Measurements from ENCODE around the gene CLTCL1. TPM values are rescaled to one million over a fixed set of nuclear protein-coding genes. Genes with fewer than 3 reads are reported as not detected.

Gene CLTCL1
- total RNA-seq, 1 donor from 2014 or later: 13.7 TPM

- no peak for TF ChIP-seq CTCF (IDR thresholded peaks at IDR 0.05; ENCODE audit: insufficient read depth, low read length, severe bottlenecking)
- FAIRE-seq (peak; percentile 79), DNase-seq (ENCODE audit: low read depth) (no peak)
- Histone ChIP-seq H3K27me3 (ENCODE audit: control insufficient read depth, insufficient read depth, low read length) (no peaks in the 10 kb centered on the region), H3K36me3 (ENCODE audit: control insufficient read depth, insufficient read depth, low read length) (peaks cover 1% of the 10 kb centered on the region), H3K4me3 (ENCODE audit: low read depth, low read length) (no peak overlapping the region)
Observed at GRCh38 chr22:19181786-19182471, 109.6 kb downstream of the CLTCL1 start.

DNA sequence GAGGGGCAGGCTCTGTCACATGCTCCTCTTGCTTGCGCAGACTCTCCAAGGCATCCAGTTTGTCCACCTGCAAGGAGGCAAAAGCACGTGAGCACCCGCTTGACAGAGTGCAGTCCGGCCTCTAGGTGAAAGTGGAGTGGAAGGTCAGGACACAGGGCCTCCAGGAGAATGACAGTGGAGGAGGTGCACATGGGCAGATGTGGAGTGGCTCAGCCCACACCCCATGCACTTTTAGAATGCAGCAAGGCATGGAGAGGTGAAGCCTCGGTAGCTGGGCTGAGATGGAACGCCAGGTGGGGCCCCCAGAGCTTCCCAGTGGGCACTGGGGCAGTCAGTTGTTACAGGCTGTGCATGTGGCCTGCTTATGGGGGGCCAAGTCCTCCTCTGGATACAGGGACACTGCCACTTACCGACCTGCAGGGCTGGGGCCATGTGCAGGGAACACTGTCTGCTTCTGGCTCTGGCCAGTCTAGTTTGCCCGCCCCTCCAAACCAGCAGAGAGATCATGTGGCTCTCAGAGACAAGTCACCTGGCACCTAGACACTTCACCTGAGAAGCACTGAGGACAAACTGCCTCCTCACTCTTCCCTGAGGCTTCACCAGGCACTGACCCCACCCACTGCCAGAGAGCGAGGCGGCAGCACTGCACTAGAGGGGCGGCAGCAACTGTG lies 110.6 kb downstream of the CLTCL1 start:
- Histone ChIP-seq H3K4me3 (ENCODE audit: low read depth, low read length) (no peak overlapping the region), H3K36me3 (ENCODE audit: control insufficient read depth, insufficient read depth, low read length) (peaks cover 4% of the 10 kb centered on the region), H3K27me3 (ENCODE audit: control insufficient read depth, insufficient read depth, low read length) (no peaks in the 10 kb centered on the region)
- TF ChIP-seq CTCF (IDR thresholded peaks at IDR 0.05; ENCODE audit: insufficient read depth, low read length, severe bottlenecking): no peak
- DNase-seq (ENCODE audit: low read depth): no peak
- no peak for FAIRE-seq

GRCh38 chr22:19180234-19180633 lies 111.3 kb downstream of the CLTCL1 start:
- H3K36me3 ChIP-seq (ENCODE audit: control insufficient read depth, insufficient read depth, low read length): peaks cover 8% of the 10 kb centered on the region

DNA sequence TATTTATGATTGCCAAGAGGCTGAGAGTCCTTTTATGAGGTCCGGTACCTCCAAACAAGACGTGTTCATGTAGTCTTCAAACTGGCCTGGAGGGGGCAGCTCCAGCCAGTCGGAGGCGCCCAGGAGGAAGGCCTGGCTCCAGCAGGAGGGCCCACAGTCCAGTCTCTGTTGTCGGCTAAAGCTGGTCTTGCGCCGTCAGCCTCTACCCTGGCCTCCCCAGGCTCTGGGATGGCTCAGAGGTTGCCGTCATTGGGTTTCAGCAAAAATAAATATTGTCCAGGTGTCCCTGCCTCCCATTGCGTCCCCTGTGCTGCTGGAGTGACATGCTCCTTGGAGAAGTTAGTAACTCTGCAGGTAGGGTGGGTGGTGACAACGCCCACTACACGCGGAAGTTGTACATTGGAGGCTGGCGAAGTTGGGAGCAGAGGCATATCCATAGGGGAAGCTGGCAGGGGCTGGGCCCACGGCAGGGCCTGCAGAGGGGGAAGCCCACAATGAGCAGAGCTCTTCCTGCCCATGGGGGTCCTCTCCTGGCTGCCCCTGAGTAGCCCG lies 111.9 kb downstream of the CLTCL1 start:
- FAIRE-seq (no peak), DNase-seq (ENCODE audit: low read depth) (peak; percentile 62)
- peak overlapping the region; percentile 73 for H3K4me3 ChIP-seq (ENCODE audit: low read depth, low read length)
- H3K27me3 ChIP-seq (ENCODE audit: control insufficient read depth, insufficient read depth, low read length): no peaks in the 10 kb centered on the region
- peak; percentile 79 for TF ChIP-seq CTCF (IDR thresholded peaks at IDR 0.05; ENCODE audit: insufficient read depth, low read length, severe bottlenecking)
- H3K36me3 ChIP-seq (ENCODE audit: control insufficient read depth, insufficient read depth, low read length): peaks cover 8% of the 10 kb centered on the region

More at GRCh38 chr22:19180234-19180633, 111.3 kb downstream of the CLTCL1 start:
- FAIRE-seq: no peak
- no peaks in the 10 kb centered on the region for H3K27me3 ChIP-seq (ENCODE audit: control insufficient read depth, insufficient read depth, low read length)
- no peak for TF ChIP-seq CTCF (IDR thresholded peaks at IDR 0.05; ENCODE audit: insufficient read depth, low read length, severe bottlenecking)
- DNase-seq (ENCODE audit: low read depth): no peak
- H3K4me3 ChIP-seq (ENCODE audit: low read depth, low read length): no peak overlapping the region

- DNase-seq (ENCODE audit: low read depth) (peak; percentile 67), FAIRE-seq (no peak)
- Histone ChIP-seq H3K4me3 (ENCODE audit: low read depth, low read length) (peak within 1 kb of the TSS; percentile 73), H3K27me3 (ENCODE audit: control insufficient read depth, insufficient read depth, low read length) (no peaks in the 10 kb centered on the region), H3K36me3 (ENCODE audit: control insufficient read depth, insufficient read depth, low read length) (peaks cover 8% of the 10 kb centered on the region)
- no peak for TF ChIP-seq CTCF (IDR thresholded peaks at IDR 0.05; ENCODE audit: insufficient read depth, low read length, severe bottlenecking)
Observed at GRCh38 chr22:19178657-19179496, 112.6 kb downstream of the CLTCL1 start, which contains the start of gene SLC25A1. TSS of gene SLC25A1 (minus strand) at chr22:19178736. CDS start at chr22:19178673, 63 bp downstream.
